Prostate gland (tissue), 2 donors: ENCODE data around the gene NBPF6. TPM values are rescaled to one million over a fixed set of nuclear protein-coding genes. Genes with fewer than 3 reads are reported as not detected.

Experiments used
- DNase-seq: peaks from one replicate; pipeline ENCODE4 v3.0.0-alpha.2; 2019; ENCODE audit warnings: low spot score
- H3K27ac ChIP-seq, 2 donors: fragments of 200-600 bp; sonication (generic); 2 replicates each; pipeline ENCODE4 v1.5.1; 2017 to 2019
- H3K27me3 ChIP-seq: fragments of 200-600 bp; sonication (generic); replicated peaks from 2 replicates; pipeline ENCODE4 v1.5.1; 2019; ENCODE audit not compliant: insufficient read depth
- H3K36me3 ChIP-seq, 2 donors: fragments of 200-600 bp; sonication (generic); 1 replicate in 1 of 2; 2 replicates in 1 of 2; pipeline versions ENCODE4 v1.5.1 to v1.8.1; 2017 to 2019
- H3K4me1 ChIP-seq: fragments of 200-600 bp; sonication (generic); replicated peaks from 2 replicates; pipeline ENCODE4 v1.5.1; 2019
- H3K4me3 ChIP-seq, 2 donors: fragments of 200-600 bp; sonication (generic); 2 replicates each; pipeline ENCODE4 v1.5.1; 2017 to 2019
- H3K9me3 ChIP-seq: fragments of 200-600 bp; sonication (generic); 2 replicates; pipeline ENCODE4 v1.5.1; 2017
- POLR2A ChIP-seq: fragments of 450-650 bp; IDR thresholded peaks from one replicate; pipeline ENCODE4 v1.6.1; 2016; ENCODE audit warnings: antibody characterized with exemption, mild to moderate bottlenecking
- POLR2AphosphoS5 ChIP-seq: sonication (generic); formaldehyde crosslinking; IDR thresholded peaks from one replicate; pipeline ENCODE4 v1.6.1; 2017; ENCODE audit warnings: antibody characterized with exemption
- WGBS: methylation state at CpG from one replicate; pipeline ENCODE4 v1.1.5; 2018; 5-methylcytosine and 5-hydroxymethylcytosine counted together
- intact Hi-C: fragments of 100-400 bp; cut with DNase I; formaldehyde crosslinking; loops from one replicate; pipeline ENCODE4 v1.14.2; 2022
- total RNA-seq, 2 donors: library from RNA; depleted of rRNA; stranded (reverse); fragments of >200 nt; gene quantifications; one replicate each; pipeline ENCODE4 v1.1.0, GENCODE V29; 2016
- TF ChIP-seq, protein P1 (sequence below), 4 experiments: fragments of 200-600 bp in 2 of 4; fragments of 450-650 bp in 2 of 4; sonication (generic) in 2 of 4; IDR thresholded peaks; 1 replicate in 3 of 4; 2 replicates in 1 of 4; pipeline ENCODE4 v1.5.1; 2016 to 2019; ENCODE audit warnings: antibody characterized with exemption in 4 of 4, mild to moderate bottlenecking in 2 of 4, moderate library complexity in 2 of 4

Gene NBPF6
- total RNA-seq, 2 donors from 2014 or later = 1.1 TPM; not detected in 1

DNA sequence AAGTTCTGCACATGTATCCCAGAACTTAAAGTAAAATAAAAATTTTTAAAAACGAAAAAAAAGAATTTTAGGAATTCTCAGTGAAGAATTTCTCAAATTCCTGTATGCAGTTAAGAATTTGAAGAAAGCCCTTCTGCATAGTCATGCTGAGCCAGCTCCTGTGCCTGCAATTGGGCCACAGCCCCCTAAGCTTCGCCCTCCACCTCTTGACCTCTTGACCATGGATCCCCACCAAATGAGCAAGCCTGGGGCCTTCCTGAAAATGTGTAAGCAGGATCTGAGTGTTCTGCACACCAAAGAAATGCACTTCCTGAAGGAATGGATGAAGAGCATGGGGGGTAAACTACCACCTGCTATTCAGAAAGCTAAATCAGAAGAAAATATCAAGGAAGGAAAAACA is 52.0 kb downstream of the NBPF6 start:
- H3K27ac ChIP-seq = no peak overlapping the region
- no peaks in the 10 kb centered on the region for H3K9me3 ChIP-seq
- TF ChIP-seq POLR2A = no peak
- TF ChIP-seq POLR2AphosphoS5 = no peak
- TF ChIP-seq, protein P1, sequence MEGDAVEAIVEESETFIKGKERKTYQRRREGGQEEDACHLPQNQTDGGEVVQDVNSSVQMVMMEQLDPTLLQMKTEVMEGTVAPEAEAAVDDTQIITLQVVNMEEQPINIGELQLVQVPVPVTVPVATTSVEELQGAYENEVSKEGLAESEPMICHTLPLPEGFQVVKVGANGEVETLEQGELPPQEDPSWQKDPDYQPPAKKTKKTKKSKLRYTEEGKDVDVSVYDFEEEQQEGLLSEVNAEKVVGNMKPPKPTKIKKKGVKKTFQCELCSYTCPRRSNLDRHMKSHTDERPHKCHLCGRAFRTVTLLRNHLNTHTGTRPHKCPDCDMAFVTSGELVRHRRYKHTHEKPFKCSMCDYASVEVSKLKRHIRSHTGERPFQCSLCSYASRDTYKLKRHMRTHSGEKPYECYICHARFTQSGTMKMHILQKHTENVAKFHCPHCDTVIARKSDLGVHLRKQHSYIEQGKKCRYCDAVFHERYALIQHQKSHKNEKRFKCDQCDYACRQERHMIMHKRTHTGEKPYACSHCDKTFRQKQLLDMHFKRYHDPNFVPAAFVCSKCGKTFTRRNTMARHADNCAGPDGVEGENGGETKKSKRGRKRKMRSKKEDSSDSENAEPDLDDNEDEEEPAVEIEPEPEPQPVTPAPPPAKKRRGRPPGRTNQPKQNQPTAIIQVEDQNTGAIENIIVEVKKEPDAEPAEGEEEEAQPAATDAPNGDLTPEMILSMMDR (IDR thresholded peaks at IDR 0.05) = no peak
- 77% methylated on average over 2 of the region's 2 CpGs for WGBS
- no peaks in the 10 kb centered on the region for H3K27me3 ChIP-seq
- H3K36me3 ChIP-seq = no peaks in the 10 kb centered on the region
- intact Hi-C loops = no loop called here
- no peak overlapping the region for H3K4me3 ChIP-seq
- H3K4me1 ChIP-seq = no peaks in the 10 kb centered on the region
- DNase-seq = no peak

DNA sequence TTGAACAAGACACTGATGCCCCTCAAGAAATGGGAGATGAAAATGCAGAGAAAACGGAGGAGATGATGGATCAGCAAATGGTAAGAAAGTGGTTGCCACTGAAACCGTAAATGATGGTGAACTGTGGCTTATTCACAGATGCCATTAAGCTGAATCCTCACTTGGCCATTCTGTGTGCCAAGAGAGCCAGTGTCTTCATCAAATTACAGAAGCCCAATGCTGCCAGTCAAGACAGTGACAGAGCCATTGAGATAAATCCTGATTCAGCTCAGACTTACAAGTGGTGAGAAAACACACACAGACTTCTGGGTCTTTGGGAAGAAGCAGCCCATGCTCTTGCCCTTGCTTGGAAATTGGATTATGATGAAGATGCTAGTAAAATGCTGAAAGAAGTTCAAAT is 52.5 kb downstream of the NBPF6 start:
- H3K9me3 ChIP-seq = no peaks in the 10 kb centered on the region
- H3K4me1 ChIP-seq = no peaks in the 10 kb centered on the region
- no peaks in the 10 kb centered on the region for H3K27me3 ChIP-seq
- no peaks in the 10 kb centered on the region for H3K36me3 ChIP-seq
- TF ChIP-seq POLR2A (no peak), POLR2AphosphoS5 (no peak)
- TF ChIP-seq, protein P1 (IDR thresholded peaks at IDR 0.05) = no peak
- H3K4me3 ChIP-seq = no peak overlapping the region
- intact Hi-C loops = no loop called here
- H3K27ac ChIP-seq = no peak overlapping the region
- 85% methylated on average over 2 of the region's 2 CpGs for WGBS
- no peak for DNase-seq

DNA sequence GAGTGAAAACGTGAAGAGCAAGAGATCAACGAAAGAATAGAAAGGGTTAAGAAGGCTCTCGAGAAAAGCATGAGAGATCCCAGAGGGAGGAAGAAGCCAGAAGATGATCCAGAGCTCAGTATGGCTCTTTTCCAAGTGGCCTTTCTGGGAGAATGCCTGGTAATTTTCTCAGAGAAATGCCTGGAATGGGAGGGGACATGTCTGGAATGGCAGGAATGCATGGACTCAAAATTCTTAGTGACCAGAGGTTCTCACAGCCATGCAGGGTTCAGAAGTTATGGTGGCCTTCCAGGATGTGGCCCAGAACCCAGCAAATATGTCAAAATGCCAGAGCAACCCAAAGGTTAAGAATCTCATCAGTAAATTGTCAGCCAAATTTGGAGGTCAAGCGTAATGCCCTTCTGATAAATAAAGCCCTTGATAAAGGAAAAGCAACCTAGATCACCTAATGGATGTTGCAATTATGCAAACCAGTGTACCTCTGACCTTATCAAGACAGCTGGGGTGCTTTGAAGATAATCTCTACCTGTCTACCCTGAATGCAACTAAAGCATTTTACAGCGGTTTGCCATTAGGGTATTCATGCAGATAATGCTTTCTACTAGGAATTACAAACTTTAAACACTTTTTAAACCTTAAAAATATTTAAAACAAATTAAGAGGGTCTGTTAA is 53.1 kb downstream of the NBPF6 start:
- no peak overlapping the region for H3K27ac ChIP-seq
- no peaks in the 10 kb centered on the region for H3K9me3 ChIP-seq
- DNase-seq = no peak
- intact Hi-C loops = no loop called here
- no peaks in the 10 kb centered on the region for H3K27me3 ChIP-seq
- TF ChIP-seq POLR2A = no peak
- TF ChIP-seq, protein P1 (IDR thresholded peaks at IDR 0.05) = no peak
- TF ChIP-seq POLR2AphosphoS5 = no peak
- no peaks in the 10 kb centered on the region for H3K4me1 ChIP-seq
- H3K4me3 ChIP-seq = no peak overlapping the region
- WGBS = 78% methylated on average over 5 of the region's 5 CpGs
- H3K36me3 ChIP-seq = no peaks in the 10 kb centered on the region

DNA sequence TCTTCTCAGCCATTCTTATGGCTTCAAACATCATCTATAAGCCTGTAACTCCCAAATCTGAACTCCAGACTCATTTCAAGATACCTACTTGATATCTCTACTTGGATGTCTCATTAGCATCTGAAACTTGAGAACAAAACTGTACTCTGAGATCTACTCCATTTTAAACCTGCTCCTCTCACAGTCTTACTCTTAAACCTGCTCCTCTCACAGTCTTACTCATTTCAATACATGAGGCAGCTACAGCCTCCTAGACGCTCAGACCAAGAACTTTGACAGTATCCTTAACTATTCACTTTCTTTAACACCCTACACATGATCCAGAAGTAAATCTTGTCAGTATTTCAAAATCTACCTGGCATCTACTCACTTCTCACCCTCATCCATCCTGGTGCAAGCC is 54.3 kb downstream of the NBPF6 start:
- Histone ChIP-seq H3K4me1 (no peaks in the 10 kb centered on the region), H3K4me3 (no peak overlapping the region), H3K9me3 (no peaks in the 10 kb centered on the region), H3K27ac (no peak overlapping the region), H3K27me3 (no peaks in the 10 kb centered on the region), H3K36me3 (no peaks in the 10 kb centered on the region)
- WGBS = 79% methylated on average over 1 of the region's 1 CpG
- no peak for TF ChIP-seq POLR2AphosphoS5
- no peak for DNase-seq
- intact Hi-C loops = no loop called here

DNA sequence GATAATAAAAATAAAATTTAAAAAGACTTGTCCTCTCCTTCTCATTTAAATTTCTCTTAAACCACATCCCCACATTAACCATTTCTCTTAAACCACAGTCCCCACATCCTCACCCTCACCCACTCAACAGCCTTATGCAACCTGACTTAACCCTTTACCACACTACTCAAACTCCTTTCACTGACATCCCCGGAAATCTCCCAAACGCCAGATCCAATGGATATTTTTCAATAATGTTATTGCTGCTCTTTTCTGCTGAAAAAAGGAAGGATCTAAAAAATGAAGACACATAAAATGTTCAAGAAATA is 55.6 kb downstream of the NBPF6 start:
- WGBS = 86% methylated on average over 2 of the region's 2 CpGs
- no peak for DNase-seq
- TF ChIP-seq POLR2A (no peak), POLR2AphosphoS5 (no peak)
- TF ChIP-seq, protein P1 (IDR thresholded peaks at IDR 0.05) = no peak
- Histone ChIP-seq H3K9me3 (no peaks in the 10 kb centered on the region), H3K27ac (no peak overlapping the region), H3K36me3 (no peaks in the 10 kb centered on the region), H3K27me3 (no peaks in the 10 kb centered on the region), H3K4me1 (no peaks in the 10 kb centered on the region), H3K4me3 (no peak overlapping the region)
- intact Hi-C loops = no loop called here
